Spleen (tissue), 7 donors: Measurements from ENCODE around the gene CUL1.

Experiments
- POLR2A ChIP-seq, 3 donors: fragments of 450-650 bp; IDR thresholded peaks; one replicate each; pipeline ENCODE4 v1.5.1; 2017; ENCODE audit warnings: antibody characterized with exemption in 3 of 3, mild to moderate bottlenecking in 1 of 3
- POLR2AphosphoS5 ChIP-seq, 3 donors: sonication (generic); formaldehyde crosslinking; IDR thresholded peaks; one replicate each; pipeline ENCODE4 v1.5.1; 2017; ENCODE audit warnings: antibody characterized with exemption in 3 of 3
- TF ChIP-seq, protein P1 (sequence below), 11 experiments: fragments of 200-600 bp in 7 of 11; fragments of 450-650 bp in 4 of 11; sonication (generic) in 4 of 11; IDR thresholded peaks in 8 of 11; conservative IDR thresholded peaks in 3 of 11; 1 replicate in 7 of 11; 2 replicates in 4 of 11; pipeline versions ENCODE4 v1.4.0 to v1.8.0; 2016 to 2021; ENCODE audit warnings: antibody characterized with exemption in 11 of 11, inconsistent platforms in 4 of 11, mild to moderate bottlenecking in 1 of 11
- donor health status: DM: no; HTN: no; CAD: no; lungs with moderate emphysema.
- donor health status: DM: no; HTN: no; CAD: no.
- donor health status: DM: no; HTN: no; CAD: no.

- TF ChIP-seq, protein P1, sequence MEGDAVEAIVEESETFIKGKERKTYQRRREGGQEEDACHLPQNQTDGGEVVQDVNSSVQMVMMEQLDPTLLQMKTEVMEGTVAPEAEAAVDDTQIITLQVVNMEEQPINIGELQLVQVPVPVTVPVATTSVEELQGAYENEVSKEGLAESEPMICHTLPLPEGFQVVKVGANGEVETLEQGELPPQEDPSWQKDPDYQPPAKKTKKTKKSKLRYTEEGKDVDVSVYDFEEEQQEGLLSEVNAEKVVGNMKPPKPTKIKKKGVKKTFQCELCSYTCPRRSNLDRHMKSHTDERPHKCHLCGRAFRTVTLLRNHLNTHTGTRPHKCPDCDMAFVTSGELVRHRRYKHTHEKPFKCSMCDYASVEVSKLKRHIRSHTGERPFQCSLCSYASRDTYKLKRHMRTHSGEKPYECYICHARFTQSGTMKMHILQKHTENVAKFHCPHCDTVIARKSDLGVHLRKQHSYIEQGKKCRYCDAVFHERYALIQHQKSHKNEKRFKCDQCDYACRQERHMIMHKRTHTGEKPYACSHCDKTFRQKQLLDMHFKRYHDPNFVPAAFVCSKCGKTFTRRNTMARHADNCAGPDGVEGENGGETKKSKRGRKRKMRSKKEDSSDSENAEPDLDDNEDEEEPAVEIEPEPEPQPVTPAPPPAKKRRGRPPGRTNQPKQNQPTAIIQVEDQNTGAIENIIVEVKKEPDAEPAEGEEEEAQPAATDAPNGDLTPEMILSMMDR (IDR thresholded peaks at IDR 0.05 in 8 of 11, conservative IDR thresholded peaks at IDR 0.05 in 3 of 11) = no peak
- TF ChIP-seq POLR2AphosphoS5 (IDR thresholded peaks at IDR 0.05) (no peak), POLR2A (IDR thresholded peaks at IDR 0.05) (no peak)
These were observed 701 bp upstream of the CUL1 start for GRCh38 chr7:148698007-148698396.
